Measurements from ENCODE around the gene ANAPC5. TPM values are rescaled to one million over a fixed set of nuclear protein-coding genes. Genes with fewer than 3 reads are reported as not detected.
A peak's percentile ranks its signal among the peaks of the same experiment; 100 is the strongest.

ANAPC5 gene
- polyA plus RNA-seq, 3 donors = 67.3 to 161 (median 114) TPM

GRCh38 chr12:121328620-121329019 lies 23.6 kb downstream of the ANAPC5 start:
- Histone ChIP-seq H3K4me2 (replicated peaks; ENCODE audit: extremely low read depth, low read length, poor library complexity, severe bottlenecking) (no peak overlapping the region), H3K4me3 (replicated peaks in 1 of 3; ENCODE audit: low read depth in 2 of 3, low read length in 3 of 3) (no peak overlapping the region), H2AFZ (ENCODE audit: insufficient read depth, low read depth, low read length, poor library complexity, severe bottlenecking) (no peak overlapping the region), H3K27ac (ENCODE audit: low read depth in 1 of 2, low read length in 2 of 2) (no peak overlapping the region), H3K36me3 (replicated peaks in 1 of 2; ENCODE audit: control insufficient read depth in 1 of 2, insufficient read depth in 2 of 2, low read length in 2 of 2) (peaks cover 84 to 96% of the 10 kb centered on the region in 2 donors), H4K20me1 (ENCODE audit: insufficient read depth, low read length) (peaks cover 10% of the 10 kb centered on the region), H3K9me3 (replicated peaks in 1 of 2; ENCODE audit: control insufficient read depth in 1 of 2, insufficient read depth in 1 of 2, low read length in 2 of 2) (no peaks in the 10 kb centered on the region), H3K79me2 (ENCODE audit: insufficient read depth, low read length) (peaks cover 2% of the 10 kb centered on the region), H3K9ac (ENCODE audit: insufficient read depth, low read length, poor library complexity, severe bottlenecking) (no peak overlapping the region), H3K4me1 (ENCODE audit: control insufficient read depth in 1 of 2, insufficient read depth in 2 of 2, low read length in 2 of 2) (peaks cover 2 to 9% of the 10 kb centered on the region in 2 donors), H3K27me3 (ENCODE audit: control insufficient read depth in 2 of 2, insufficient read depth in 2 of 2, low read length in 2 of 2) (no peaks in the 10 kb centered on the region)
- Mint-ChIP-seq H3K4me1 (peaks cover 9% of the 10 kb centered on the region), H3K9me3 (no peaks in the 10 kb centered on the region), H3K4me3 (no peak overlapping the region), H3K27ac (no peak overlapping the region), H3K27me3 (ENCODE audit: low read depth in 3 of 3) (no peaks in the 10 kb centered on the region), H3K36me3 (peaks cover 83 to 95% of the 10 kb centered on the region in 2 donors)
- WGBS (ENCODE audit: insufficient coverage) = 95% methylated on average over 2 of the region's 4 CpGs
- TF ChIP-seq, protein P1, sequence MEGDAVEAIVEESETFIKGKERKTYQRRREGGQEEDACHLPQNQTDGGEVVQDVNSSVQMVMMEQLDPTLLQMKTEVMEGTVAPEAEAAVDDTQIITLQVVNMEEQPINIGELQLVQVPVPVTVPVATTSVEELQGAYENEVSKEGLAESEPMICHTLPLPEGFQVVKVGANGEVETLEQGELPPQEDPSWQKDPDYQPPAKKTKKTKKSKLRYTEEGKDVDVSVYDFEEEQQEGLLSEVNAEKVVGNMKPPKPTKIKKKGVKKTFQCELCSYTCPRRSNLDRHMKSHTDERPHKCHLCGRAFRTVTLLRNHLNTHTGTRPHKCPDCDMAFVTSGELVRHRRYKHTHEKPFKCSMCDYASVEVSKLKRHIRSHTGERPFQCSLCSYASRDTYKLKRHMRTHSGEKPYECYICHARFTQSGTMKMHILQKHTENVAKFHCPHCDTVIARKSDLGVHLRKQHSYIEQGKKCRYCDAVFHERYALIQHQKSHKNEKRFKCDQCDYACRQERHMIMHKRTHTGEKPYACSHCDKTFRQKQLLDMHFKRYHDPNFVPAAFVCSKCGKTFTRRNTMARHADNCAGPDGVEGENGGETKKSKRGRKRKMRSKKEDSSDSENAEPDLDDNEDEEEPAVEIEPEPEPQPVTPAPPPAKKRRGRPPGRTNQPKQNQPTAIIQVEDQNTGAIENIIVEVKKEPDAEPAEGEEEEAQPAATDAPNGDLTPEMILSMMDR (IDR thresholded peaks at IDR 0.05) = no peak
- no peak for DNase-seq
- intact Hi-C loops (cut with micrococcal nuclease) = no loop called here

DNA sequence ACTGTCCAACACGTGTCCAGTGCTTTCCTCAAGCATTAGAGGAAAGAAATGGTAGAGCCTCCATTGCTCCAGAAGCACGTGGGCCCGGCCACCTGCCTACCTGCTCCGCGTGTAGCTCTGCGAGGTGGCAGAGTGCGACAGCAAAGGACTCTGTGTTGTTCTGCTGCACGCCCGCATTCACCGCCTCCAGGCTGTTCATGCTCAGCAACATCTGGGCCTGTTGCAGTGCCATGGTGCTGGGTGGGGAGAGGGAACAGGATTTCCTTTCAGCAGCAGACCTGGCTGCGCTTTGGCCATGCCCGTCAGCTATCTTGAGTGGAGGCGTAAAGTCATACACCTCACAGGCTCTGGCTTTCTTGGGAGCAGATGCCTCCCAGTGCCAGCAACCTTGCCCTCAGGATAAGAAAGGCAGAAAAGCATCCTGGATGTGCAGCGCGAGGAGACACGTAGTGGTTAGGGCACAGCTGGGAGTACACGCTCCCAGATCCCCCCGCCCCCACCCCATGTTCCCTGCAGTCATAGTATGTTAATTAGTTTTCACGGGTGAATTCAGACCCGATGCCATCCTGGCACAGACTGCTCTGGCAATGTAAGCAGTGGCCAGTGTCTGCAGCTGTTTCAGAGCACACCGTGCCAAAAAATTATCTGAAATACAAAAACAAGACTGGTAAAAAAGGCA lies 25.1 kb downstream of the ANAPC5 start:
- Histone ChIP-seq H3K4me3 (replicated peaks in 1 of 3; ENCODE audit: low read depth in 2 of 3, low read length in 3 of 3) (no peak overlapping the region), H3K27ac (ENCODE audit: low read depth in 1 of 2, low read length in 2 of 2) (peak overlapping the region in 1 of 2 donors; percentile 26), H4K20me1 (ENCODE audit: insufficient read depth, low read length) (peaks cover 10% of the 10 kb centered on the region), H3K9ac (ENCODE audit: insufficient read depth, low read length, poor library complexity, severe bottlenecking) (no peak overlapping the region), H3K9me3 (replicated peaks in 1 of 2; ENCODE audit: control insufficient read depth in 1 of 2, insufficient read depth in 1 of 2, low read length in 2 of 2) (no peaks in the 10 kb centered on the region), H3K4me2 (replicated peaks; ENCODE audit: extremely low read depth, low read length, poor library complexity, severe bottlenecking) (no peak overlapping the region), H3K79me2 (ENCODE audit: insufficient read depth, low read length) (peaks cover 10% of the 10 kb centered on the region), H3K4me1 (ENCODE audit: control insufficient read depth in 1 of 2, insufficient read depth in 2 of 2, low read length in 2 of 2) (peaks cover 2 to 9% of the 10 kb centered on the region in 2 donors), H3K27me3 (ENCODE audit: control insufficient read depth in 2 of 2, insufficient read depth in 2 of 2, low read length in 2 of 2) (no peaks in the 10 kb centered on the region), H2AFZ (ENCODE audit: insufficient read depth, low read depth, low read length, poor library complexity, severe bottlenecking) (no peak overlapping the region), H3K36me3 (replicated peaks in 1 of 2; ENCODE audit: control insufficient read depth in 1 of 2, insufficient read depth in 2 of 2, low read length in 2 of 2) (peaks cover 81 to 97% of the 10 kb centered on the region in 2 donors)
- TF ChIP-seq, protein P1 (IDR thresholded peaks at IDR 0.05) = no peak
- peaks cover 82 to 93% of the 10 kb centered on the region in 2 donors for H3K36me3 Mint-ChIP-seq
- H3K27ac Mint-ChIP-seq = peak overlapping the region in 5 of 7 donors; percentile 1 to 76 (median 57)
- intact Hi-C loops (cut with micrococcal nuclease) = no loop called here
- no peak for DNase-seq
- WGBS (ENCODE audit: insufficient coverage) = 62% methylated on average over 12 of the region's 21 CpGs
- H3K9me3 Mint-ChIP-seq = no peaks in the 10 kb centered on the region
- no peaks in the 10 kb centered on the region for H3K27me3 Mint-ChIP-seq (ENCODE audit: low read depth in 3 of 3)
- H3K4me1 Mint-ChIP-seq = peaks cover 9% of the 10 kb centered on the region
- H3K4me3 Mint-ChIP-seq = no peak overlapping the region
